Trophoblast cell (in vitro differentiated cells and primary cell): ENCODE results near the gene OR12D1.
"Not testable (repeated sequence)": the region's sequence is repeated elsewhere in the genome, so short reads cannot be mapped to it uniquely, and the experiment has no call there.

Source experiments
- DNase-seq, 2 donors: peaks; one replicate each; pipeline ENCODE4 v3.0.0-alpha.2; 2016
- H2AFZ ChIP-seq: 2 replicates; pipeline ENCODE4 v1.6.1; 2013; ENCODE audit warnings: low read length, moderate library complexity, mild to moderate bottlenecking; ENCODE audit not compliant: insufficient read depth, poor library complexity
- H2AK5ac ChIP-seq: 2 replicates; pipeline ENCODE4 v1.6.1; 2013; ENCODE audit warnings: mild to moderate bottlenecking, low read length
- H2BK120ac ChIP-seq: 2 replicates; pipeline ENCODE4 v1.6.1; 2013; ENCODE audit warnings: low read length, mild to moderate bottlenecking, moderate library complexity; ENCODE audit not compliant: insufficient read depth, poor library complexity
- H2BK12ac ChIP-seq: 2 replicates; pipeline ENCODE4 v1.6.1; 2013; ENCODE audit warnings: mild to moderate bottlenecking, low read length, moderate library complexity
- H2BK5ac ChIP-seq: 2 replicates; pipeline ENCODE4 v1.6.1; 2013; ENCODE audit warnings: low read length, low read depth, moderate library complexity, mild to moderate bottlenecking; ENCODE audit not compliant: poor library complexity
- H3K14ac ChIP-seq: 2 replicates; pipeline ENCODE4 v1.6.1; 2013; ENCODE audit warnings: mild to moderate bottlenecking, low read length
- H3K18ac ChIP-seq: 2 replicates; pipeline ENCODE4 v1.6.1; 2013; ENCODE audit warnings: mild to moderate bottlenecking, low read length
- H3K23ac ChIP-seq: 2 replicates; pipeline ENCODE4 v1.6.1; 2013; ENCODE audit warnings: low read length
- H3K27ac ChIP-seq: 2 replicates; pipeline ENCODE4 v1.5.1; 2013; ENCODE audit warnings: low read depth, mild to moderate bottlenecking, inconsistent platforms, low read length, moderate library complexity
- H3K27me3 ChIP-seq: 2 replicates; pipeline ENCODE4 v1.6.1; 2013; ENCODE audit warnings: inconsistent platforms, mild to moderate bottlenecking, low read length, moderate library complexity; ENCODE audit not compliant: insufficient read depth
- H3K36me3 ChIP-seq, 2 experiments: 1 replicate in 1 of 2; 2 replicates in 1 of 2; pipeline ENCODE4 v1.6.1; 2013; ENCODE audit warnings: low read length in 2 of 2, mild to moderate bottlenecking in 2 of 2, moderate library complexity in 1 of 2; ENCODE audit not compliant: insufficient read depth in 2 of 2, control insufficient read depth in 1 of 2
- H3K4ac ChIP-seq: 2 replicates; pipeline ENCODE4 v1.6.1; 2013; ENCODE audit warnings: low read depth, mild to moderate bottlenecking, low read length, moderate library complexity
- H3K4me1 ChIP-seq, 2 experiments: 1 replicate in 1 of 2; 2 replicates in 1 of 2; pipeline ENCODE4 v1.6.1; 2013; ENCODE audit warnings: low read length in 2 of 2, mild to moderate bottlenecking in 2 of 2, moderate library complexity in 1 of 2; ENCODE audit not compliant: insufficient read depth in 2 of 2, control insufficient read depth in 1 of 2
- H3K4me2 ChIP-seq: 2 replicates; pipeline ENCODE4 v1.6.1; 2013; ENCODE audit warnings: inconsistent platforms, mild to moderate bottlenecking, low read length, moderate library complexity
- H3K4me3 ChIP-seq: 2 replicates; pipeline ENCODE4 v1.5.1; 2013; ENCODE audit warnings: mild to moderate bottlenecking, low read depth, low read length, inconsistent platforms
- H3K79me1 ChIP-seq: one replicate; pipeline ENCODE4 v1.6.1; 2013; ENCODE audit warnings: low read length
- H3K79me2 ChIP-seq: 2 replicates; pipeline ENCODE4 v1.6.1; 2013; ENCODE audit warnings: low read length, mild to moderate bottlenecking; ENCODE audit not compliant: control insufficient read depth, insufficient read depth, poor library complexity
- H3K9ac ChIP-seq: 2 replicates; pipeline ENCODE4 v1.6.1; 2013; ENCODE audit warnings: mild to moderate bottlenecking, low read length
- H3K9me3 ChIP-seq: 2 replicates; pipeline ENCODE4 v1.6.1; 2013; ENCODE audit warnings: low read depth, mild to moderate bottlenecking, control low read depth, inconsistent platforms, low read length; ENCODE audit not compliant: insufficient read depth
- H4K12ac ChIP-seq: 2 replicates; pipeline ENCODE4 v1.6.1; 2013; ENCODE audit warnings: low read depth, mild to moderate bottlenecking, low read length, moderate library complexity
- H4K8ac ChIP-seq: 2 replicates; pipeline ENCODE4 v1.6.1; 2013; ENCODE audit warnings: low read depth, mild to moderate bottlenecking, low read length, moderate library complexity
- H4K91ac ChIP-seq: one replicate; pipeline ENCODE4 v1.6.1; 2013; ENCODE audit warnings: low read depth, mild to moderate bottlenecking, low read length, moderate library complexity
- WGBS: extraction: QIAGEN DNeasy Blood & Tissue Kit; methylation state at CpG from one replicate; pipeline ENCODE4 v1.1.7; 2013; ENCODE audit warnings: missing lambda C conversion rate; ENCODE audit not compliant: insufficient read length, insufficient coverage; ENCODE audit errors: extremely low coverage; 5-methylcytosine and 5-hydroxymethylcytosine counted together

The OR12D1 gene

DNA sequence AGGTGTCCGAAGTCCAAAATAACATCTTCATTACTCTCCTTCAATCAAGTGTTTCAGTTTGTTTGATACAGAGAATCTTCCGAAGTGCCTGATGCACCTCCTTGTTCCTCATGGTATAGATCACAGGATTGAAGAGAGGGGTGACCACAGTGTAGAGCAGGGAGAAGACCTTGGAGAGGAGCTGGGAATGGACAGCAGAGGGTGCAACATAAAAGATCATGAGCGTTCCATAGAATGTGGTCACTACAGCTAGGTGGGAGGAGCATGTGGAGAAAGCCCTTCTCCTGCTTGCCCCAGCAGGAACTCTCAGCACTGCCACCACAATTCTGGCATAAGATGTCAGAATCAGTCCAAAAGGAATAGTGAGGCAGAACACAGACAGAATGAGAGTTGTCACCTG is 11.9 kb downstream of the OR12D1 start:
- Histone ChIP-seq H3K4me1 (no peaks in the 10 kb centered on the region), H3K27ac (no peak overlapping the region), H2BK120ac (no peak overlapping the region), H3K23ac (no peak overlapping the region), H3K79me1 (no peaks in the 10 kb centered on the region), H3K4ac (no peak overlapping the region), H4K91ac (no peak overlapping the region), H3K27me3 (no peaks in the 10 kb centered on the region), H2AK5ac (no peak overlapping the region), H3K9me3 (no peaks in the 10 kb centered on the region), H4K8ac (no peak overlapping the region), H3K18ac (no peak overlapping the region), H3K4me2 (no peak overlapping the region), H3K36me3 (no peaks in the 10 kb centered on the region), H2BK5ac (no peak overlapping the region), H2BK12ac (no peak overlapping the region), H3K9ac (no peak overlapping the region), H3K14ac (no peak overlapping the region), H3K79me2 (no peaks in the 10 kb centered on the region), H2AFZ (no peak overlapping the region), H3K4me3 (no peak overlapping the region), H4K12ac (no peak overlapping the region)
- DNase-seq, result no peak
- WGBS, result no CpG with 5 or more reads among the region's 3 CpGs

DNA sequence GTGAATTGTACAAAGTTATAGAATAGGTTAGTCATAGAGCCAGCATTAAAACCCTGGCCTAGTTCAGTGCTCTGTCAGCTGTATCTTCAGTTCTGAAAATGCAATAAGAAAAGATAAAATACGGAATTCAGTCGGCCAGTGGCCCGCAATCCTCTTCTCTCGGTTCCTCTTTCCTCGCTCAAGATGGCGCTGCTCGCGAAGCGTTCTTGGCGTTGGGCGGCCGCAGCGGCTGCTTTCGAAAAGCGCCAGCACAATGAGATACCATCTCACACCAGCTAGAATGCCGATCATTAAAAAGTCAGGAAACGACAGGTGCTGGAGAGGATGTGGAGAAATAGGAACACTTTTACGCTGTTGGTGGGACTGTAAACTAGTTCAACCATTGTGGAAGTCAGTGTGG is 22.0 kb downstream of the OR12D1 start:
- H4K91ac ChIP-seq, H2BK12ac ChIP-seq, H2AFZ ChIP-seq, H3K14ac ChIP-seq, H3K18ac ChIP-seq, H2BK120ac ChIP-seq, H3K4ac ChIP-seq, H3K4me2 ChIP-seq, H3K27ac ChIP-seq, H3K4me3 ChIP-seq, H3K36me3 ChIP-seq, H4K8ac ChIP-seq, H4K12ac ChIP-seq, H3K9ac ChIP-seq, H3K79me1 ChIP-seq, H2BK5ac ChIP-seq, H3K9me3 ChIP-seq, H3K4me1 ChIP-seq, H3K27me3 ChIP-seq, H3K79me2 ChIP-seq, H2AK5ac ChIP-seq, H3K23ac ChIP-seq: not testable (repeated sequence)
- peak; percentile 23 to 62 for DNase-seq
- WGBS, result no CpG with 5 or more reads among the region's 18 CpGs

DNA sequence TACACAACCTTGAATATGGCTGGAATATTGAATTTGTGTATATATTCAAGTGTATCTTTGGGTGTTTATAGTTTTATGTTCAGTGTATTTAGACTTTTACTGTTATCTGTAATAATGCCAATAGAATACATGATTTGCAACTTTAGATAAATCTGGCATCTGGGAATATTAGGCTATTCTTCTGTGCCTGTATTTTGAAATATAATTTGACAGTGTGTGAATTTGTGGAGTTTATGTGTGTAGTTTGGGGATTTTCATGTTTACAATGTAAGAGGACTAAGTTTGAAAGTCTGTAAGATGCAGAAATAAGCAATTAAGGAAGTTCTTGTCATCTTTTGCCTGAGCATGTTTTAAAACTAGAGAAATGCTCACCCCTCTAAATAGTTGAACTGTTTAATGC is 24.3 kb downstream of the OR12D1 start, which contains the start of gene OR10C1:
OR10C1 (plus strand) TSS at position 301 of the 400 bp plus-strand sequence. CDS start 710 bp downstream, outside the sequence.
- H3K4me3 ChIP-seq, result no peak within 1 kb of the TSS
- no peak within 1 kb of the TSS for H4K91ac ChIP-seq
- no peak within 1 kb of the TSS for H2BK120ac ChIP-seq
- H3K14ac ChIP-seq, result no peak within 1 kb of the TSS
- no peaks in the 10 kb centered on the region for H3K27me3 ChIP-seq
- H2BK5ac ChIP-seq, result no peak within 1 kb of the TSS
- no peak within 1 kb of the TSS for H2AK5ac ChIP-seq
- peaks cover 4% of the 10 kb centered on the region for H3K9me3 ChIP-seq
- no peak within 1 kb of the TSS for H3K4ac ChIP-seq
- H3K36me3 ChIP-seq, result no peaks in the 10 kb centered on the region
- no peak within 1 kb of the TSS for H3K27ac ChIP-seq
- no peaks in the 10 kb centered on the region for H3K79me2 ChIP-seq
- no peak within 1 kb of the TSS for H3K18ac ChIP-seq
- H3K4me1 ChIP-seq, result no peaks in the 10 kb centered on the region
- no peak within 1 kb of the TSS for H2AFZ ChIP-seq
- H4K8ac ChIP-seq, result no peak within 1 kb of the TSS
- no peak within 1 kb of the TSS for H3K23ac ChIP-seq
- no peak within 1 kb of the TSS for H3K4me2 ChIP-seq
- no peak within 1 kb of the TSS for H4K12ac ChIP-seq
- no peaks in the 10 kb centered on the region for H3K79me1 ChIP-seq
- no peak within 1 kb of the TSS for H3K9ac ChIP-seq
- H2BK12ac ChIP-seq, result no peak within 1 kb of the TSS
- no peak for DNase-seq

DNA sequence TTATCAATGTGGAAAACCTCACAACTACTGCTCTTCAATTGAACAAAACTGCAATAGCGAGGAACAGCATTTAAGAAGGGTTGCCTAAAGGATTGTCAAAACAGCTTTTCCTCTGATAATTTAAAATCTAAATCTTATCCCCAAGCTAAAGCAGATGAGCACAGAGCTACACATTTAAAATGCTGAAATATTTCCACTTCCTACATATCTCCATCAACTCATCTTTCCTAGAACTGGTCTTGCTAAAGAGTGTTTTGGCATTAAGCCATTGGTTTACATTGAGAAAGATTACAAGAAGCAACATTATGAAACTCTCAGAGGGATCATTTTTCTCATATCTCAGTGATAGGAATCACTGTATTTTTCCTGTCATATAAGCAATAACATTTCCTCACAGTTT is 28.0 kb downstream of the OR12D1 start:
- Histone ChIP-seq H3K9me3 (peaks cover 4% of the 10 kb centered on the region), H3K4me1 (peaks cover 0 to 5% of the 10 kb centered on the region in 2 experiments), H4K12ac (no peak overlapping the region), H2BK12ac (no peak overlapping the region), H3K4me2 (no peak overlapping the region), H2BK120ac (no peak overlapping the region), H3K18ac (no peak overlapping the region), H4K91ac (no peak overlapping the region), H2AK5ac (no peak overlapping the region), H3K4me3 (no peak overlapping the region), H3K4ac (no peak overlapping the region), H3K27me3 (no peaks in the 10 kb centered on the region), H3K79me2 (no peaks in the 10 kb centered on the region), H3K23ac (no peak overlapping the region), H2BK5ac (no peak overlapping the region), H3K14ac (no peak overlapping the region), H3K27ac (no peak overlapping the region), H2AFZ (no peak overlapping the region), H3K79me1 (no peaks in the 10 kb centered on the region), H4K8ac (no peak overlapping the region), H3K36me3 (no peaks in the 10 kb centered on the region), H3K9ac (no peak overlapping the region)
- DNase-seq, result peak in 1 of 2 donors; percentile 11
- WGBS, result no CpG with 5 or more reads among the region's 1 CpG
